GM12873 (cell line): Measurements from ENCODE around the gene TSPEAR.

ENCODE experiments used
- TF ChIP-seq, protein P1 (sequence below): IDR thresholded peaks from 2 replicates; pipeline ENCODE4 v1.5.1; 2012; ENCODE audit warnings: low read depth, mild to moderate bottlenecking, moderate library complexity, low read length, control low read depth; ENCODE audit not compliant: insufficient read depth; ENCODE audit errors: missing control alignments

Gene TSPEAR

DNA sequence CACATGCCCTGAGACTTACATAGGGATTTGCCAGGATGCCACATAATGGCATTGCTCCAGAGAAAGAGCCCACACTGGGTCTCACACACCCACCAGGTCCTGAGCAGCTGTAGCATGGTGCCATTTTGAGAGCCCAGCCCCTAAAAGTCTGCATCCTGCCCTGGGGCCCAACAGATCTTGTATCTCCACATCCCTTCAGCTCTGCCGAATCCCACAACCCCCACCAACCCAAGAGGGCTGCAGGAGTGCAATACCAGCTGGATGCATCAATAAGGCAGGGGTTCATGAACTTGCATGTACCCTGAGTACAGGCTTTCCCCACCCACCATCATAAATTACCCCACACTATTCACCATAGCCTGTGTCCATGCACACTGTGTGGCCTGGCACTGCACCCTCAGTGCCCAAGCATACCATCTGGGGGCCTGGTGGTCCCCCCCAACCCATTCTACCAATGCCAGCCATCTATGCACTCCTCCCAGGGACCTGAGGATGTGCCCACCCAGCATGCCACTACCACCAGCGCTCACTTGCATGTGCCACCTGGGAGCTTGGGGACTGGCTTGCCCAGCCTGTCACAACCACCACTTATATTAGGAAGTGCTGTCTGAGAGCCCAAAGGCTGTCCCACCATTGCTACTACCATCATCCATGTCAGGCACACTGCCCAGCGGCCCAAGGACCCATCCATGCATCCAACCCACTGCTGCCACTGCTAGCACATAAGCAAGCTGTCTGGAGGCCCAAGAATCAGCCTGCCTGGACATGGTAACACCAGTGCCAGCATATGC, 40.5 kb downstream of the TSPEAR start:
- TF ChIP-seq, protein P1, sequence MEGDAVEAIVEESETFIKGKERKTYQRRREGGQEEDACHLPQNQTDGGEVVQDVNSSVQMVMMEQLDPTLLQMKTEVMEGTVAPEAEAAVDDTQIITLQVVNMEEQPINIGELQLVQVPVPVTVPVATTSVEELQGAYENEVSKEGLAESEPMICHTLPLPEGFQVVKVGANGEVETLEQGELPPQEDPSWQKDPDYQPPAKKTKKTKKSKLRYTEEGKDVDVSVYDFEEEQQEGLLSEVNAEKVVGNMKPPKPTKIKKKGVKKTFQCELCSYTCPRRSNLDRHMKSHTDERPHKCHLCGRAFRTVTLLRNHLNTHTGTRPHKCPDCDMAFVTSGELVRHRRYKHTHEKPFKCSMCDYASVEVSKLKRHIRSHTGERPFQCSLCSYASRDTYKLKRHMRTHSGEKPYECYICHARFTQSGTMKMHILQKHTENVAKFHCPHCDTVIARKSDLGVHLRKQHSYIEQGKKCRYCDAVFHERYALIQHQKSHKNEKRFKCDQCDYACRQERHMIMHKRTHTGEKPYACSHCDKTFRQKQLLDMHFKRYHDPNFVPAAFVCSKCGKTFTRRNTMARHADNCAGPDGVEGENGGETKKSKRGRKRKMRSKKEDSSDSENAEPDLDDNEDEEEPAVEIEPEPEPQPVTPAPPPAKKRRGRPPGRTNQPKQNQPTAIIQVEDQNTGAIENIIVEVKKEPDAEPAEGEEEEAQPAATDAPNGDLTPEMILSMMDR, result no peak

DNA sequence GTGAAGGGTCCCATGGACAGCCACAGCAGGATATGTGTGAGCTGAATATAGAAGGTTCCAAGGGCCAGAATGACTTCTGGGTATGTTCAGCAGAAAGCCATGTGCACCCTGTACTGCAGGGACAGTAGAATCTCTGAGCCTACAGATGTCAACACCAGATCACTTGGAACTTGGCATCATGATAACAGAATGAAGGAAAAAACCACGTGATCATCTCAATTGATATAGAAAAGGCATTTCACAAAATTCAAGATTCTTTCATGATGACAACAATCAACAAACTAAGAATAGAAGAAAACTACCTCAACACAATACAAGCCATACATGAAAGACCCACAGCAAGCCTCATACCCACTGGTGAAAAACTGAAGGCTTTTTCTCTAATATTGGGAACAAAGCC, 43.8 kb downstream of the TSPEAR start:
- TF ChIP-seq, protein P1, result no peak

DNA sequence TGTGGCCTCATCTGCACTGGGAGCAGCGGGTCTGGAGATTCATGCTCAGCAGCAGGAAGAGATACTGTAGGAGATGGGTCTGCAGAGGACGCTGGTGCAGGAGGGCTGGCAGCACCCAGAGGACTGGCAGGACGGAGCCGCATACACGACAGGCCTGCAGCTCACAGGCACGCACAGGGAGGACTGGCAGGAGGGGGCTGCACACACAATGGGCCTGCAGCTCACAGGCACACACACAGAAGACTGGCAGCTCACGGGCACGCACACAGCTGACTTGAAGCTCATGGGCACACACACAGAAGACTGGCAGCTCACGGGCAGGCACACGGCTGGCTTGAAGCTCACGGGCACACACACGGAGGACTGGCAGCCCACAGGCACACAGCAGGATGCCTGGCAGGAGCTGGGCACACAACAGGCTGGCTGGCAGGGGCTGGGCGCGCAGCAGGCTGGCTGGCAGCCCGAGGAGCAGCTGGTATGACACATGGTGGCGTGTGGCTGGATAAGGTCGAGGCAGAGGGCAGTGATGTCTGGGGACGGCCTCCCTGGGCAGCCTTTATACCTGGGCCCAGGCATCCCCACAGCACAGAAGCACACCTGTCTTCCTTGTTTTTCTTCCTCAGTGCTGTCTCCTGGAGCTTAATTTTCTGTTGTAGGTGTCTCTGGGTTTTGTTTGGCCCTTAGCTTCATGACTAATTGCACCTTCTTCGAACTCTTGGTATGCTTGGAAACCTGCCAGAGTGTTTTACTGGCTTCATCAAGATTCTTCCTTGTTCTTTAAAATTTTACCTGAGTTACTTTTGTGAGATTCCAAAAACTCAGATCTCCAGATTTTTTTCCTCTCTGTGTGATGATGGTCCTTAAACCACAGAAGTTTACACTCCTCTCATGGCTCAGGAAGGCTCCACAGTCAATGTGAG, 44.7 kb downstream of the TSPEAR start, which contains the start of gene KRTAP12-2:
Gene KRTAP12-2, minus strand, starts transcription at position 527 of the 920 bp plus-strand sequence. Its CDS starts 41 bp downstream, at position 486.
- TF ChIP-seq, protein P1, result no peak

DNA sequence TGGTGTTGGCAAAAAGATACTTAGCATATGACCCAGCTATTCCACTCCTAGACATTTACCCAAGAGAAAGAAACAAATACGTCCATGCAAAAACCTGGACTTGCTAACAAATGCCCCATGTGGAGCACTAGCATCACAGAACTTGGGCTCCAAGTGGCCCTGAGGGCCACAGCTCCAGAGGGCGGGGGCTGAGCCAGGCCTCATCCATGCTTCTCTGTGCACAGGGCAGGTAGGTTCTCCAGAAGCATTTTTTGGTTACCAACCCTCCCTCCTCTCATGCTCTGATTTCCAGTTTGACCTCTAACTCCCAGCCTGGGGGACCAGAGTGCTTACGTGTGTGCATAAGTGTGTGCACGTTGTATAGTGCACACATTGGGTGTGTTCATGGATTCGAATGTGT, 46.7 kb downstream of the TSPEAR start:
- TF ChIP-seq, protein P1, result no peak

DNA sequence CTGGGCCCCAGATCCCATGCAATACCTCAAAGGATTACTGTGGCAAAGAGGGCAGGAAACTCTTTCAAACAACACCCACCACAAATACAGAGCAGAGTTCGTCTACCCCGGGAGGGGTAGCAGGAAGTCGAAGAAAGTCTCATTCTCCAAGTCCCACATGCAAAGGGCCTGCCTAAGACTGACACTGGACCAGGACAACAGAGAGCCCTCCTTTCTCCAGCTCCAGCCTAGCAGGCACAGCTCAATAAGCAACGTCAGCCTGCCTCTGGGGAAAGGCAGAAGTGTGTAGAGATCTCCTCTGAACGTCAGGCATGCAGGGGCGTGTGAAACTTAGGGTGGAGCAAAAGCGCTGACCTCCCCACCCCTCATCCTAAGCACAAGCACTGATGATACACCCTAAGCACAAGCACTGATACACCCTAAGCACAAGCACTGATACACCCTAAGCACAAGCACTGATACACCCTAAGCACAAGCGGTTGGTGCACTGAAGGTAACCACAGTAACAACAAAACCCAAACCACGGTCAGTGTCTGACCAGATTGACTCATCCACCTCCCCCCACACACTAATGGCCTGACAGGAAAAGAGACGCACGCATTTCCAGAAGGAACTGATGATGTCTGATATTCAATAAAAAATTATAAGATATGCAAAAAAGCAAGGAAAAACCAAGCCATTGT, 52.3 kb downstream of the TSPEAR start:
- TF ChIP-seq, protein P1, result no peak

DNA sequence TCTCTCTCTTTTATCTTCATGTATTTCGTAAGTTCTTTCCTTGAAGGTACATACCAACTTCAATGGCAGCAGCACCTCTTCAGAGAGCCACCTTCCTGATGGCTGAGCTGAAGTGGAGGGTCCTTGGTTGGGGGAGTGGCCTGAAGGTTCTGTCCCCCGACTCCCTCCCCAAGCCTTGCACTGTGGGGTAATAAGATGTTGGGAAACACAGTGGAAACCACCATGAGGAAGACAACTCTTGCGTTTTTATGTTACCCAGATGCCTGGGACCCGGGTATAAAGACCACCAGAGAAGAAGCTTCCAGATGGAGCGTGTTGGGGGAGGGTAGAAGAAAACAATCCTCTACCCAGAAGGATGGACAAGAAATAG, 52.8 kb downstream of the TSPEAR start:
- TF ChIP-seq, protein P1, result no peak
